HepG2 (cell line): Measurements from ENCODE around the gene STOML2. TPM values are rescaled to one million over a fixed set of nuclear protein-coding genes. Genes with fewer than 3 reads are reported as not detected.

ENCODE experiments used
- ATAC-seq: fragments of 200-7000 bp; cut with Tn5 transposase; 3 replicates; pipeline ENCODE4 v1.9.1; 2020; ENCODE audit warnings: mild to moderate bottlenecking, moderate library complexity
- BruUV-seq: library from RNA; stranded (reverse); fragments of 400-500 nt; replicated peaks from 2 replicates; lab custom pipeline; 2021; lab: Mats Ljungman, UMichigan
- CTCF ChIA-PET: fragments of 300-600 bp; formaldehyde crosslinking; extraction: SDS; loops from one replicate; lab custom pipeline; 2021; ENCODE audit warnings: low total read pairs, inconsistent platforms, low intra/inter-chr PET ratio; lab: Yijun Ruan, JAX
- POLR2A ChIA-PET: fragments of 350-600 bp; sonication (Branson Sonifier 250); formaldehyde crosslinking; loops from one replicate; lab custom pipeline; 2020; ENCODE audit warnings: antibody characterized with exemption, inconsistent platforms; lab: Yijun Ruan, JAX
- DNase-seq: peaks from one replicate; pipeline ENCODE4 v3.0.0-alpha.2; 2015; ENCODE audit warnings: low spot score
- FAIRE-seq: peaks from 3 replicates; lab custom pipeline; 2011; peaks lifted over from hg19 to GRCh38; lab: Jason Lieb, UNC
- H2AFZ ChIP-seq: one replicate; pipeline ENCODE4 v1.6.1; 2011; ENCODE audit warnings: low read length, inconsistent platforms
- H3K27ac ChIP-seq: fragments of 300-600 bp; 3 replicates; pipeline ENCODE4 v1.8.0; 2011; ENCODE audit warnings: mixed run types, mild to moderate bottlenecking, mixed read lengths, low read length, inconsistent platforms; ENCODE audit not compliant: insufficient read depth; ENCODE audit errors: extremely low read length
- H3K27me3 ChIP-seq, 2 experiments: fragments of 200-600 bp in 1 of 2; 2 replicates in 1 of 2; 3 replicates in 1 of 2; pipeline versions ENCODE4 v1.6.0 to v1.8.0; 2011; ENCODE audit warnings: low read length in 2 of 2, mild to moderate bottlenecking in 2 of 2, moderate library complexity in 2 of 2, inconsistent platforms in 1 of 2; ENCODE audit not compliant: insufficient read depth in 2 of 2, control insufficient read depth in 1 of 2
- H3K36me3 ChIP-seq, 2 experiments: fragments of 200-600 bp in 1 of 2; replicated peaks in 1 of 2; 2 replicates in 1 of 2; 3 replicates in 1 of 2; pipeline versions ENCODE4 v1.5.1 to v1.8.0; 2011; ENCODE audit warnings: low read length in 2 of 2, inconsistent platforms in 1 of 2; ENCODE audit not compliant: insufficient read depth in 2 of 2, control insufficient read depth in 1 of 2
- H3K4me1 ChIP-seq: 2 replicates; pipeline ENCODE4 v1.5.1; 2012; ENCODE audit warnings: low read length, inconsistent platforms; ENCODE audit not compliant: insufficient read depth
- H3K4me2 ChIP-seq: 2 replicates; pipeline ENCODE4 v1.6.0; 2011; ENCODE audit warnings: low read depth, low read length, inconsistent platforms
- H3K4me3 ChIP-seq, 3 experiments: fragments of 200-600 bp in 1 of 3; sonication (generic), shearing (Covaris generic) in 1 of 3; replicated peaks in 1 of 3; 2 replicates each; pipeline ENCODE4 v1.5.1; 2011 to 2016; ENCODE audit warnings: low read length in 3 of 3, inconsistent platforms in 2 of 3, low read depth in 2 of 3, mild to moderate bottlenecking in 2 of 3, control low read depth in 1 of 3, mixed read lengths in 1 of 3; ENCODE audit not compliant: insufficient read depth in 1 of 3
- H3K79me2 ChIP-seq: one replicate; pipeline ENCODE4 v1.6.1; 2011; ENCODE audit warnings: low read length, inconsistent platforms; ENCODE audit not compliant: insufficient read depth
- H3K9ac ChIP-seq: 2 replicates; pipeline ENCODE4 v1.6.0; 2011; ENCODE audit warnings: mild to moderate bottlenecking, low read depth, low read length, inconsistent platforms; ENCODE audit not compliant: insufficient read depth
- H3K9me3 ChIP-seq: 2 replicates; pipeline ENCODE4 v1.5.1; 2012; ENCODE audit warnings: mild to moderate bottlenecking, low read length
- H4K20me1 ChIP-seq: 2 replicates; pipeline ENCODE4 v1.6.0; 2011; ENCODE audit warnings: inconsistent platforms, mild to moderate bottlenecking, low read length, moderate library complexity; ENCODE audit not compliant: insufficient read depth
- FOXO1 ChIP-seq: sonication (generic); formaldehyde crosslinking; IDR thresholded peaks from 2 replicates; pipeline ENCODE4 v1.4.0; 2020; ENCODE audit warnings: missing genetic modification reagents
- NCOR1 ChIP-seq: fragments of 200-600 bp; sonication (generic); IDR thresholded peaks from 2 replicates; pipeline ENCODE4 v1.7.0; 2017; ENCODE audit warnings: antibody characterized with exemption, low read length, borderline replicate concordance
- NFATC3 ChIP-seq: sonication (generic); formaldehyde crosslinking; IDR thresholded peaks from 2 replicates; pipeline ENCODE4 v1.5.1; 2020; ENCODE audit warnings: mild to moderate bottlenecking, missing genetic modification reagents
- POGZ ChIP-seq: sonication (generic); formaldehyde crosslinking; IDR thresholded peaks from 2 replicates; pipeline ENCODE4 v1.4.0; 2020; ENCODE audit warnings: mild to moderate bottlenecking, missing genetic modification reagents
- POLR2A ChIP-seq, 2 experiments: IDR thresholded peaks; 2 replicates each; pipeline ENCODE4 v1.6.1; 2011; ENCODE audit warnings: low read depth in 2 of 2, low read length in 2 of 2, mild to moderate bottlenecking in 1 of 2, moderate library complexity in 1 of 2; ENCODE audit not compliant: insufficient read depth in 1 of 2
- ZNF317 ChIP-seq: sonication (generic); formaldehyde crosslinking; IDR thresholded peaks from 2 replicates; pipeline ENCODE4 v1.5.0; 2020; ENCODE audit warnings: mild to moderate bottlenecking, missing genetic modification reagents
- WGBS: methylation state at CpG from one replicate; pipeline ENCODE4 v1.1.6; 2017; ENCODE audit warnings: low lambda C conversion rate; 5-methylcytosine and 5-hydroxymethylcytosine counted together
- in situ Hi-C: cut with HindIII; loops from 2 replicates; pipeline ENCODE4 v1.10.0; 2017; ENCODE audit warnings: low pct_unique_long_range_greater_than_20kb; ENCODE audit not compliant: extremely low pct_ligation_motif_present
- intact Hi-C: fragments of 100-400 bp; cut with micrococcal nuclease; formaldehyde crosslinking; loops from one replicate; pipeline ENCODE4 v1.10.0; 2022; ENCODE audit not compliant: unreplicated experiment
- polyA plus RNA-seq, 8 experiments: library from polyadenylated mRNA; depleted of rRNA in 3 of 8; stranded (reverse) in 7 of 8; unstranded in 1 of 8; fragments of >200 nt; fragmentation: Illumina TruSeq in 4 of 8; extraction: Trizol in 4 of 8; gene quantifications; 2 replicates each; pipeline versions ENCODE4 v1.2.1 to v1.2.3, GENCODE V29; 2011 to 2016; ENCODE audit warnings: low read depth in 4 of 8, missing spikeins in 1 of 8, mixed read lengths in 1 of 8; ENCODE audit not compliant: insufficient read depth in 1 of 8
- total RNA-seq, 5 experiments: library from RNA; depleted of rRNA; stranded (reverse); fragments of >200 nt; fragmentation: Illumina TruSeq; extraction: Trizol; gene quantifications; 2 replicates each; pipeline ENCODE4 v1.2.3, GENCODE V29; 2016; ENCODE audit warnings: low read depth in 1 of 5
- TF ChIP-seq, protein P1 (sequence below): sonication (generic); formaldehyde crosslinking; IDR thresholded peaks from 2 replicates; pipeline ENCODE4 v1.5.1; 2020; ENCODE audit warnings: mild to moderate bottlenecking, missing genetic modification reagents, borderline replicate concordance

Gene STOML2
- total and polyA plus RNA-seq, 2 of the 13 experiments (the other 11 are each of a cell fraction or from before 2014, with no cell fraction given) = 245 to 250 TPM

GRCh38 chr9:35070823-35071813, 31.8 kb downstream of the STOML2 start:
- H3K27me3 ChIP-seq = no peaks in the 10 kb centered on the region; a peak in 1 of 5 replicates
- in situ Hi-C loops (no loop called here), intact Hi-C loops (no loop called here)
- WGBS = 2% methylated on average over 15 of the region's 20 CpGs
- H3K4me1 ChIP-seq = peaks cover 37% of the 10 kb centered on the region
- peak overlapping the region; percentile 85 for H3K4me2 ChIP-seq
- H4K20me1 ChIP-seq = peaks cover 41% of the 10 kb centered on the region
- peaks cover 53% of the 10 kb centered on the region for H3K79me2 ChIP-seq
- ChIA-PET POLR2A (interaction anchor here (0.8 to 3.2 kb wide), 17 partner anchors 8 to 892 kb away, joined by 3 to 23 read pairs (median 11); partner anchors contain the start of genes ATOSB, FANCG, PIGO and SIGMAR1), CTCF (interaction anchor here (2.1 kb wide), 1 partner anchor 25 kb away, joined by 9 read pairs; the partner anchor contains the start of gene PIGO)
- H3K4me3 ChIP-seq = peak overlapping the region; percentile 92 to 99 (median 93)
- peak overlapping the region; percentile 100 for H3K27ac ChIP-seq
- ATAC-seq = no peak
- no peaks in the 10 kb centered on the region for H3K9me3 ChIP-seq
- FAIRE-seq = no peak
- DNase-seq = no peak
- no peak overlapping the region for H2AFZ ChIP-seq
- TF ChIP-seq POLR2A (IDR thresholded peaks at IDR 0.05; ENCODE audit: insufficient read depth in 1 of 2, low read depth in 2 of 2, low read length in 2 of 2) (0 out of 4 replicates have a peak, but pooled peaks of 1 of the 2 experiments have one; percentile 9), NCOR1 (peak; percentile 48; the same call in 1 of the 2 replicates), NFATC3 (CRISPR knock-in tag) (0 out of 2 replicates have a peak, but pooled peaks have one; percentile 27), FOXO1 (CRISPR knock-in tag) (no peak), POGZ (CRISPR knock-in tag) (no peak), ZNF317 (CRISPR knock-in tag) (0 out of 2 replicates have a peak, but pooled peaks have one; percentile 44)
- TF ChIP-seq, protein P1, sequence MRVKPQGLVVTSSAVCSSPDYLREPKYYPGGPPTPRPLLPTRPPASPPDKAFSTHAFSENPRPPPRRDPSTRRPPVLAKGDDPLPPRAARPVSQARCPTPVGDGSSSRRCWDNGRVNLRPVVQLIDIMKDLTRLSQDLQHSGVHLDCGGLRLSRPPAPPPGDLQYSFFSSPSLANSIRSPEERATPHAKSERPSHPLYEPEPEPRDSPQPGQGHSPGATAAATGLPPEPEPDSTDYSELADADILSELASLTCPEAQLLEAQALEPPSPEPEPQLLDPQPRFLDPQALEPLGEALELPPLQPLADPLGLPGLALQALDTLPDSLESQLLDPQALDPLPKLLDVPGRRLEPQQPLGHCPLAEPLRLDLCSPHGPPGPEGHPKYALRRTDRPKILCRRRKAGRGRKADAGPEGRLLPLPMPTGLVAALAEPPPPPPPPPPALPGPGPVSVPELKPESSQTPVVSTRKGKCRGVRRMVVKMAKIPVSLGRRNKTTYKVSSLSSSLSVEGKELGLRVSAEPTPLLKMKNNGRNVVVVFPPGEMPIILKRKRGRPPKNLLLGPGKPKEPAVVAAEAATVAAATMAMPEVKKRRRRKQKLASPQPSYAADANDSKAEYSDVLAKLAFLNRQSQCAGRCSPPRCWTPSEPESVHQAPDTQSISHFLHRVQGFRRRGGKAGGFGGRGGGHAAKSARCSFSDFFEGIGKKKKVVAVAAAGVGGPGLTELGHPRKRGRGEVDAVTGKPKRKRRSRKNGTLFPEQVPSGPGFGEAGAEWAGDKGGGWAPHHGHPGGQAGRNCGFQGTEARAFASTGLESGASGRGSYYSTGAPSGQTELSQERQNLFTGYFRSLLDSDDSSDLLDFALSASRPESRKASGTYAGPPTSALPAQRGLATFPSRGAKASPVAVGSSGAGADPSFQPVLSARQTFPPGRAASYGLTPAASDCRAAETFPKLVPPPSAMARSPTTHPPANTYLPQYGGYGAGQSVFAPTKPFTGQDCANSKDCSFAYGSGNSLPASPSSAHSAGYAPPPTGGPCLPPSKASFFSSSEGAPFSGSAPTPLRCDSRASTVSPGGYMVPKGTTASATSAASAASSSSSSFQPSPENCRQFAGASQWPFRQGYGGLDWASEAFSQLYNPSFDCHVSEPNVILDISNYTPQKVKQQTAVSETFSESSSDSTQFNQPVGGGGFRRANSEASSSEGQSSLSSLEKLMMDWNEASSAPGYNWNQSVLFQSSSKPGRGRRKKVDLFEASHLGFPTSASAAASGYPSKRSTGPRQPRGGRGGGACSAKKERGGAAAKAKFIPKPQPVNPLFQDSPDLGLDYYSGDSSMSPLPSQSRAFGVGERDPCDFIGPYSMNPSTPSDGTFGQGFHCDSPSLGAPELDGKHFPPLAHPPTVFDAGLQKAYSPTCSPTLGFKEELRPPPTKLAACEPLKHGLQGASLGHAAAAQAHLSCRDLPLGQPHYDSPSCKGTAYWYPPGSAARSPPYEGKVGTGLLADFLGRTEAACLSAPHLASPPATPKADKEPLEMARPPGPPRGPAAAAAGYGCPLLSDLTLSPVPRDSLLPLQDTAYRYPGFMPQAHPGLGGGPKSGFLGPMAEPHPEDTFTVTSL (CRISPR knock-in tag) = peak; percentile 2; the same call in 1 of the 2 replicates
- peak overlapping the region; percentile 100 for H3K9ac ChIP-seq
- TSS peak; percentile 54 for BruUV-seq
- peaks cover 17 to 40% of the 10 kb centered on the region in 2 experiments for H3K36me3 ChIP-seq
